ENCODE results near the gene KLRG1.

Gene KLRG1

GRCh38 chr12:8953773-8954402 lies 35.5 kb upstream of the KLRG1 start:
- Histone ChIP-seq H3K27me3 (no peaks in the 10 kb centered on the region), H3K4me3 (ENCODE audit: low read depth, low read length) (no peak overlapping the region), H3K9me3 (no peaks in the 10 kb centered on the region), H3K4me1 (no peaks in the 10 kb centered on the region), H3K36me3 (no peaks in the 10 kb centered on the region)
- DNase-seq, result no peak
- TF ChIP-seq CTCF (IDR thresholded peaks at IDR 0.05; ENCODE audit: low read depth, low read length), result no peak

- H3K4me1 ChIP-seq, result no peaks in the 10 kb centered on the region
- no peaks in the 10 kb centered on the region for H3K36me3 ChIP-seq
- DNase-seq, result no peak
- TF ChIP-seq CTCF (IDR thresholded peaks at IDR 0.05; ENCODE audit: low read depth, low read length), result no peak
- no peaks in the 10 kb centered on the region for H3K27me3 ChIP-seq
- no peaks in the 10 kb centered on the region for H3K9me3 ChIP-seq
- H3K4me3 ChIP-seq (ENCODE audit: low read depth, low read length), result no peak overlapping the region
Measured at GRCh38 chr12:8956073-8956472, 33.3 kb upstream of the KLRG1 start.

- Histone ChIP-seq H3K4me1 (no peaks in the 10 kb centered on the region), H3K4me3 (ENCODE audit: low read depth, low read length) (no peak overlapping the region), H3K27me3 (no peaks in the 10 kb centered on the region), H3K9me3 (no peaks in the 10 kb centered on the region), H3K36me3 (no peaks in the 10 kb centered on the region)
- TF ChIP-seq CTCF (IDR thresholded peaks at IDR 0.05; ENCODE audit: low read depth, low read length), result no peak
- DNase-seq, result no peak
Measured at GRCh38 chr12:8956772-8957171, 32.6 kb upstream of the KLRG1 start.

GRCh38 chr12:8957561-8957960 lies 31.8 kb upstream of the KLRG1 start:
- no peaks in the 10 kb centered on the region for H3K36me3 ChIP-seq
- H3K27me3 ChIP-seq, result no peaks in the 10 kb centered on the region
- H3K4me1 ChIP-seq, result no peaks in the 10 kb centered on the region
- no peak for TF ChIP-seq CTCF (IDR thresholded peaks at IDR 0.05; ENCODE audit: low read depth, low read length)
- no peak for DNase-seq
- H3K4me3 ChIP-seq (ENCODE audit: low read depth, low read length), result no peak overlapping the region
- H3K9me3 ChIP-seq, result no peaks in the 10 kb centered on the region

GRCh38 chr12:8958066-8958465 lies 31.3 kb upstream of the KLRG1 start:
- no peaks in the 10 kb centered on the region for H3K4me1 ChIP-seq
- no peaks in the 10 kb centered on the region for H3K27me3 ChIP-seq
- no peak for TF ChIP-seq CTCF (IDR thresholded peaks at IDR 0.05; ENCODE audit: low read depth, low read length)
- no peak for DNase-seq
- H3K9me3 ChIP-seq, result no peaks in the 10 kb centered on the region
- no peak overlapping the region for H3K4me3 ChIP-seq (ENCODE audit: low read depth, low read length)
- H3K36me3 ChIP-seq, result no peaks in the 10 kb centered on the region

GRCh38 chr12:8960176-8960575 lies 29.2 kb upstream of the KLRG1 start:
- DNase-seq, result no peak
- TF ChIP-seq CTCF (IDR thresholded peaks at IDR 0.05; ENCODE audit: low read depth, low read length), result no peak
- Histone ChIP-seq H3K4me1 (no peaks in the 10 kb centered on the region), H3K4me3 (ENCODE audit: low read depth, low read length) (no peak overlapping the region), H3K9me3 (no peaks in the 10 kb centered on the region), H3K36me3 (no peaks in the 10 kb centered on the region), H3K27me3 (no peaks in the 10 kb centered on the region)
